ENCODE results near the gene TXNIP.

Gene TXNIP

DNA sequence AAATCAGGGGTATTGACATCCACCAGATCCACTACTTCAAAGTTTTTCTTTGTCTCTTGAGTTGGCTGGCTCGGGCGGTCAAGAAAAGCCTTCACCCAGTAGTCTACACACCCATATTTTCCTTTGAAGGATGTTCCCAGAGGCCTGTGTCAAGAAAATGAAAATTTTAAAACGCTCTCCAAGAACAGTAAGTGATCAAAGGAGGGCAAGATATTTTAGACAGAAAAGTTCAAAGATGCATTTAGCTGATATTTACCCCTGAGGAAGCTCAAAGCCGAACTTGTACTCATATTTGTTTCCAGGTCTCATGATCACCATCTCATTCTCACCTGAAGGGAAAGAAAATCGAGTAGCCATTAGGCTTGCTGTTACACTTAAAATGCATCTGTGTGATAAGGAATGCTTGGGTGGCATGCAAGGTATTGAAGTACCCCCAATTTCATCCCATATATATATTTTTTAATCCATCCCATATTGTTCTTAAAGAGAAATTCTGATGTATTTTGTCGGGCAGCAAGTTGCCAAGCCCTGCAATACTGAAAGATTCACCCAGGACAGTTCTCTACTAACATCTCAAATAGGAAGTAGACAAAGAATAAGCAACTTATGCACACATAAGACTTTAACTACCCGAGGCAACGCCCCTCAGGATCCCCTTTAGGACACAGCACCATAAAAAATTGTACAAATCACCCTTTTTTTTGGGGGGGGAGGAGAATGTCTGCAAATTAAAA is 1.1 kb downstream of the TXNIP start:
- H3K4me3 ChIP-seq (ENCODE audit: low read length) = peak overlapping the region; percentile 99
- no peak for DNase-seq (ENCODE audit: low read depth)
- TF ChIP-seq, protein P1, sequence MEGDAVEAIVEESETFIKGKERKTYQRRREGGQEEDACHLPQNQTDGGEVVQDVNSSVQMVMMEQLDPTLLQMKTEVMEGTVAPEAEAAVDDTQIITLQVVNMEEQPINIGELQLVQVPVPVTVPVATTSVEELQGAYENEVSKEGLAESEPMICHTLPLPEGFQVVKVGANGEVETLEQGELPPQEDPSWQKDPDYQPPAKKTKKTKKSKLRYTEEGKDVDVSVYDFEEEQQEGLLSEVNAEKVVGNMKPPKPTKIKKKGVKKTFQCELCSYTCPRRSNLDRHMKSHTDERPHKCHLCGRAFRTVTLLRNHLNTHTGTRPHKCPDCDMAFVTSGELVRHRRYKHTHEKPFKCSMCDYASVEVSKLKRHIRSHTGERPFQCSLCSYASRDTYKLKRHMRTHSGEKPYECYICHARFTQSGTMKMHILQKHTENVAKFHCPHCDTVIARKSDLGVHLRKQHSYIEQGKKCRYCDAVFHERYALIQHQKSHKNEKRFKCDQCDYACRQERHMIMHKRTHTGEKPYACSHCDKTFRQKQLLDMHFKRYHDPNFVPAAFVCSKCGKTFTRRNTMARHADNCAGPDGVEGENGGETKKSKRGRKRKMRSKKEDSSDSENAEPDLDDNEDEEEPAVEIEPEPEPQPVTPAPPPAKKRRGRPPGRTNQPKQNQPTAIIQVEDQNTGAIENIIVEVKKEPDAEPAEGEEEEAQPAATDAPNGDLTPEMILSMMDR (IDR thresholded peaks at IDR 0.05; ENCODE audit: insufficient read depth, low read depth, low read length, missing control alignments) = no peak

DNA sequence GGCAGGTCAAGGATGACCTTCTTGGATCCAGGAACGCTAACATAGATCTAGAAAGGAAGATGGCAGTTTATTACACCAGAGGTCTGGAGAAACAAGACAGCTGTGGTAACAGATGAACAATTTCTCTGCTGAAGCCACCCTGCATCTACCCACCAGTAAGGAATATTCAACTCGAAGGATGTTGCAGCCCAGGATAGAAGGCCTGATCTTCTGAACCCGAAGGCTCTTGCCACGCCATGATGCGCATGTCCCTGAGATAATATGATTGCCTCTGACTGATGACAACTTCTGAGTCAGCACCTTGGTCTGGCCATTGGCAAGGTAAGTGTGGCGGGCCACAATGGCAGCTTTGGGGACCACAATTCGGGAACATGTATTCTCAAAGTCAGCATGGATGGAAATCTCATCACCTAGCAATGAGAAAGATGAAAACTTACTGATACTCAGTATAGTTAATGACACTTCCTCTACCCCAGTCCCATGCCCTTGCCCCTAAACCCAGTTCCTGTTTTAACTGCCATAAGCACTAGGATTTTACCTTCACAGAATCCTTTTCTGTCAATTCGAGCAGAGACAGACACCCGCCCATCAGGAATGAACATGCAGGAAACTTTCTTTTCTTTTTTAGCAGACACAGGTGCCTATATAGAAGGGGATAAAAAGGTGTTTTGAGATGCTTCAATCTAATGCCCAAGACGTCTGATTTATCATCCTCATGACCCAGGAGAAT is 1.8 kb downstream of the TXNIP start:
- peak overlapping the region; percentile 99 for H3K4me3 ChIP-seq (ENCODE audit: low read length)
- TF ChIP-seq, protein P1 (IDR thresholded peaks at IDR 0.05; ENCODE audit: insufficient read depth, low read depth, low read length, missing control alignments) = no peak
- peak; percentile 49 for DNase-seq (ENCODE audit: low read depth)

GRCh38 chr1:145993618-145994390 is 2.6 kb downstream of the TXNIP start:
- DNase-seq (ENCODE audit: low read depth) = no peak
- H3K4me3 ChIP-seq (ENCODE audit: low read length) = peak overlapping the region; percentile 99
- TF ChIP-seq, protein P1 (IDR thresholded peaks at IDR 0.05; ENCODE audit: insufficient read depth, low read depth, low read length, missing control alignments) = no peak

DNA sequence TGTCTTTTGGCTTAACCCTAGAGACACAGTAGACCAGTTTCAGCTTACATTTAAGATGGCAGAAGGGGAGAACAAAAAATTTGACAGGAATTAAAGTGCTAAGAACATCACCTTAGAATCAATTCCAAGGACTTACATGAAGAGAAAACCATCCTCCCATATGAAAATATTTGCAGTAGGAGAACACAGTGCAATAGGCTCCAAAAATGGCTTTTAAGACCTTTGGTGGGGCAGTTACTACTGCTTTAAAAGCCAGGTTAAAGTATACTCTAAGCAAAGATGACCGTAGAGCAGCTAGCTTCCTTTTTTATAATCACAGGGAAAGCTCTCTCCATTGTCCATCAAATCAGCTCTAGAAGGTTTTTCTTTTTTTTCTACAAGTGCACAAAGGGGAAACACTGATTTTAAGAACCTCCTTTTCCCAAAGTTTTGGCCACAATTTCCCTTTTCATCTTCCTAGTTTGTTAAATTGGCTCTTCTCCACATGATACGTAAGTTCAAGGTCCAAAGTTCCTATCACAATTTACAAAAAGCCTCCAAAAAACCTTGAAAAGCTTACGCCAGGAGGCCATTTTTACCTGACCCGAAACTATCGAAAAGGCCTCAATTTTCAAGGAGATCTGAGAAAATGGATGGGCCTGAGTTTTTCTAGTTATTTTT is 3.3 kb downstream of the TXNIP start:
- DNase-seq (ENCODE audit: low read depth) = no peak
- H3K4me3 ChIP-seq (ENCODE audit: low read length) = peak overlapping the region; percentile 99
- TF ChIP-seq, protein P1 (IDR thresholded peaks at IDR 0.05; ENCODE audit: insufficient read depth, low read depth, low read length, missing control alignments) = no peak

DNA sequence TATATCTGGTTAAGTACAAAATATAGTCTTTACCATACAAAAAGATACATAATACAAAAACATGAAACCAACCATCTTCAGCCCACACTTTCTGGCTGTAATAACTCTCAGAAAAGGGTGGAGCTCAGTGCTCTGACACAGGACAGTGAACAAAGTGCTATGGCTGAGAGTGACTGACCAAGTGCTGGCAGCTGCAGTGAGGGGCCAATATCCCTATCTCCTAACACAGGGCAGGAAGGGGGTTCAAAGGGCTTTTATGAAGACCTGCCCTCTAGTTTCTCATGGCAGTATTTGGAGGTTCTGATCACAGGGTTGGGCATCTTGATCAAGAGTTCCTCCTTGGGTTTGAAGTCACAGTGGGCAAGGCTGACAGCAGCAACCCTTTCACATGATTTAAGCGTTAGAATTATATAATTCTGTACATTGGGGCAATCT is 3.9 kb downstream of the TXNIP start:
- peak overlapping the region; percentile 99 for H3K4me3 ChIP-seq (ENCODE audit: low read length)
- TF ChIP-seq, protein P1 (IDR thresholded peaks at IDR 0.05; ENCODE audit: insufficient read depth, low read depth, low read length, missing control alignments) = no peak
- no peak for DNase-seq (ENCODE audit: low read depth)

- DNase-seq (ENCODE audit: low read depth) = peak; percentile 40
- TF ChIP-seq, protein P1 (IDR thresholded peaks at IDR 0.05; ENCODE audit: insufficient read depth, low read depth, low read length, missing control alignments) = no peak
- H3K4me3 ChIP-seq (ENCODE audit: low read length) = no peak overlapping the region
Measured at GRCh38 chr1:145991735-145992412, 4.5 kb downstream of the TXNIP start.
